HG03439 (cell line): ENCODE results near the gene VWA2.

ENCODE experiments used
- ATAC-seq: cut with Tn5 transposase; IDR thresholded peaks from one replicate; pipeline ENCODE4 v1.9.1; 2021; ENCODE audit warnings: mild to moderate bottlenecking, moderate library complexity; ENCODE audit not compliant: unreplicated experiment

VWA2 gene

DNA sequence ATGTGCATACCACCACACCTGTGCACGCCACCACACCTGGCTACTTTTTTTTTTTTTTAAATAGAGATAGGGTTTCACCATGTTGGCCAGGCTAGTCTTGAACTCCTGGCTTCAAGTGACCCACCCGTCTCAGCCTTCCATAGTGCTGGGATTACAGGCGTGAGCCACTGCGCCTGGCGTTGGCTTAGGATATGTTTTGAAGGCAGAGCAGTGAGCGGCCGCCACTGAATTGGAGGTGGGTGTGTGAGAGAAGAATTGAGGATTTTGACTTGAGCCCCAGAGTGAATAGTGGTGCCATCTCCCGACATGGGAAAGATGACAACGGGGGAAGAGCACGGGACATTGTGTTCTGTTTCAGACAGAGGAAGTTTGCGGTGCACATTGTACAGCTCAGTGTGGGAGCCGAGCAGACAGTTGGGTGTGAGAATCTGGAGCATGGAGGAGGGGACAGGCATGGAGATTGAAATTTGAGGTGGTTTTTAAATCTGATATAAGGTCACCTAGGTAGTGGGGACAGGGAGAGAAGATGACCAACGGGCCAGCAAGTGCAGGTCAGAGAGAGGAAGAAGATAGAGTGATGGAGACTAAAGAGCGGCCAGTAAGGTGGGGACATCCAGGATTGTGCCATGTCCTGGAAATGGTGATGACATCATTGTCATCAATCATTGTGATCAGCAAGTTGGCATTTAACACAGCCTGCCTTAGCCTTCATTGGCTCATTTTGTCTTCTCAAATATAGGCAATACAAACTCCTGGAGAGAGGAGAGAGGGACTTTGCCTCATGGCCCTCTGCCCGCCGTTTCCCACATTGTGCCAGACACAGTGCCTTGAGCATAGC lies 35.8 kb downstream of the VWA2 start:
- ATAC-seq = no peak

DNA sequence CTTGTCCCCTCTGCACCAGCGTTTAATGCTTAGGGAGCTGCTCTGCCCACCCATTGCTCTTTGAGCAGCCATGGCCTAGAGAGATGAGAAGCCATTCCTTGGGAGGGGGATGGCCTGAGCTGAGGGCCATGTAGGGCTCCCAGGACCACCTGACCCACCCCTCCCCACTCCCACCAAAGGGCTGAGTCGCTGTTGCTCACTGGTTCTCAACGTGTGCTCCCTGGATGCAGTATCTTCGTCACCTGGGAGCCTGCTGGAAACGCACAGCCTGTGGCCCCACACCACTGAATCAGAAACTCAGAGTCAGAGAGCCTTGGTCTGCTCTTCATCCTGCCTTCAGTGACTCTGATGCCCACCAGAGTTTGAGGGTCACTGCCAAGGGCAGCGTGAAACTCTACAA lies 37.0 kb downstream of the VWA2 start:
- ATAC-seq = no peak

DNA sequence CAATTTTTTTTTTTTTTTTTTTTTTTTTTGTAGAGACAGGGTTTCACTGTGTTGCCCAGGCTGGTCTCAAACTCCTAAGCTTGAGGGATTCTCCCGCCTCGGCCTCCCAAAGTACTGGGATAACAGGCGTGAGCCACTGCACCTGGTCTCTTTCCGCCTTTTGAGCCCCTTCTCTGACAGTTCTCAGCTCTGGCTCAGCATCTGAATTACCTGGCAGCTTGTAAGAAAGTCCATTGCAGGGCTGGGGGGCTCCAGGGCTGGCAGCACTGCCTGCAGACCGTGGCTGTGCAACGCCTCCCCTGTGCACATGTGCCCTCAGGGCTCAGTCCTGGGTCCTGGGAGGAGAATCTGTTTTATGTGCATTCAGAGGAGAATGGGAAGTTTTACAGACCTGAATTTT lies 37.6 kb downstream of the VWA2 start:
- ATAC-seq = no peak

DNA sequence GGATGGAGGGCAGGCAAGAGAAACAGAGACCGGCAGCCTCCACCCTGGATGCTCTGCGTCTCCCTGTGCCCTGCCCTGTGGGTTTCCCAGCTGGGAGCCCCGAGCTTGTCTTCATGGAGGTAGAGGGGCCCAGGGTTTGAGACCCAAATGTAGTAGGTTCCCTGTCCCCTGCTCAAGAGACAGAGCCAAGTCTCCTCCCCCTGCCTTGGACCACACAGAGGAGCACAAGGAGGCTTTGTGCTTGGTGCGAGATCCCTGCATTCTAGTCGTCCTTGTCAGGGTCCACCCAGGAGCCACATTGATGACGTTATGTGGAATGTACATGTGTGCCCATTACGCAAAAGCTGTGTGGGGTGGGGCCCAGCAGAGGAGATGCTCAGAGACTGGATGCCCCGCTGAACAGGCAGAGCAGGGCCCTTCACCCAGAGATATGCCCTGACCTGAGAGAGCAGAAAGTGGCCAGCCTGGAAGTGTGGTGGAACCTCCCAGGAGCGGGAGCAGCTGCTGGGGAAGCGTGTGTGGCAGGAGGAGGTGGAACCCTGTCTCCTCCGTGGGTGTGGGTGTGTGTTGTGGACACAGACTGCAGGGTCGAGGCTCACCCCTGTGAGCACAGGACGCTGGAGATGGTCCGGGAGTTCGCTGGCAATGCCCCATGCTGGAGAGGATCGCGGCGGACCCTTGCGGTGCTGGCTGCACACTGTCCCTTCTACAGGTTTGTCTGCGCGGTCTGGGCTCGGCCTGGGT lies 39.3 kb downstream of the VWA2 start:
- no peak for ATAC-seq

DNA sequence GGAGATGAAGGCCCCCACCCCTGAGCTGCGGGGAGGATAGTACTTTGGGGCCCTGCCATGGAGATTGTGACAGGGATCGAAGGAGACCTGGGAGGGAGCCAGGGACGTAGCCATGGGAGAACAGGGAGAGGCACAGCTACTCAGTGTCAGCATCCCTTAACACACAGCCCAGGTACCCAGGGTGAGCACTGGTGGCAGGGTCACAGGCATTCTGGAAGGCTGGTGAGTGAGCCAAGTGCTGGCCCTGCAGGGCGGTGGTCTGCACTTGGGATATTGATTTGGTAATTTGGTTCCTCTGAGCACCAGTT lies 39.8 kb downstream of the VWA2 start:
- ATAC-seq = no peak

DNA sequence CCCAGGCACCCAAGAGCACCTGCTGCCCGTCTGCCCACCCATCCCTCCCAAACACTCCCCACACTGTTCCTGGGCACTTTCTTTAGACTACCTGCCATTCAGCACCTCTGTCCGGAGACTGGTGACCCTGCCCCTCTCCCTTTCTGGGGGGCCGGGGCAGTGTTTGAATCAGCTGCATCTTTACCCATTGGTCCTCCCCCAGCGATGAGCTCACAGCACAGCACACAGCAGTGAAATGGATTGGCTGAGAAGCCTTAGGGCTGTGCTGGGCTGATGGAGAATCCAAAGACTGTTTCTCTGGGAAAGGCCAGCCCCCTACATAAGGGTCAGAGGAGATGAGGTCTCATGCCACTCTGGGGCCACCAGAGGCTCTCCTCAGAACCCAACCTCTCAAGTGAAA lies 40.2 kb downstream of the VWA2 start:
- no peak for ATAC-seq

DNA sequence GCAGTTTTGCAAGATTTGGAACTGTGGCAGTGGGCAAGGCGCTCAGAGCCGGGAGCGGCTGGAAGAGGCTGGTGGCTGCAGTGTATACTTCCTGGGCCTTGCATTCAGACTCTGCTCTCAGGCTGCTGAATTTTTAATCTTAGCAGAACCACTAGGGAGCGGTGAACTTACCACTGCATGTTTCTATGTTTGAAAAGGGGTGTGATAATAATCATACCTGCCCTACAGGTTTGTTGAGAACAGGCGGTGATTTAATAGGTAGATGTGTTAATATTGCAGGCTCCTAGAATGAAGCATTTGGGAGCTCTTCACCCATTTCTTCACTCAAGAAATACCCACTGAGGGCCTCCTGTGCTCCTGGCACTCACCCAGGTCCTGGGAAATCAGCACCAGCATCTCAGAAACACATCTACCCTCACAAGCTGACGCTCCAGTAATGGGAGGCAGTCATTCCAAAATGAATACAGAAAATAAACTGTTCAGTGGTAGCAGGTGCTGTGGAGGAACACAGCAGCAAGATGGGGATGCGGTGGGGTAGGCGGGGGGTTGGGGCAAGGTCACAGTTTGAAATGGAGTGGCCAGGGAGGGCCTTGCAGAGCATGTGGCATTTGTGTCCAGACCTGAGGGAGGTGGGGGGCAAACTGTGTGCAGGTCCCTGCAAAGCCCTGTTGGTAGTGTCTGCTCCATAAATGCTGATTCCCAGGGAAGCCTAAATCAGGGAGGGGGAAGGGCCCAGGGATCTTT lies 41.0 kb downstream of the VWA2 start:
- ATAC-seq = no peak

DNA sequence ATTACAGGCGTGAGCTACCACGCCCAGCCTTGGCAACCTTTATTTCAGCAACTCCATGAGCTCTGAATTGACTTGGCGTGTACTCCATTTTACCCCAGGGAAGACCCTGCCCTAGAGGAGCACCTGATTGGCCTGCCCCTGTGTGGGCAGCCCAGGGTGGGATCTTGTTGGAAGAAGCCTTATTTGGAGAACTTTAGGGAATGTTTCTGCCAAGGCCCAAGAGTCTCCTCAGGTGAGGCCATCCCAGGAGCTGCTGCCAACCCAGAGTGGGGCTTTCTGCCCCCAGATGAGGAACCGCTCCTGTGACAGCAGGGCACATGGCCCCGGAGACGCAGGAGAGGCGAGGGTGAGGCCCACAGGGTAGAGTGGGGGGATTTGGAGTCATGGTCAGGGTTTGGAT lies 42.0 kb downstream of the VWA2 start:
- no peak for ATAC-seq

DNA sequence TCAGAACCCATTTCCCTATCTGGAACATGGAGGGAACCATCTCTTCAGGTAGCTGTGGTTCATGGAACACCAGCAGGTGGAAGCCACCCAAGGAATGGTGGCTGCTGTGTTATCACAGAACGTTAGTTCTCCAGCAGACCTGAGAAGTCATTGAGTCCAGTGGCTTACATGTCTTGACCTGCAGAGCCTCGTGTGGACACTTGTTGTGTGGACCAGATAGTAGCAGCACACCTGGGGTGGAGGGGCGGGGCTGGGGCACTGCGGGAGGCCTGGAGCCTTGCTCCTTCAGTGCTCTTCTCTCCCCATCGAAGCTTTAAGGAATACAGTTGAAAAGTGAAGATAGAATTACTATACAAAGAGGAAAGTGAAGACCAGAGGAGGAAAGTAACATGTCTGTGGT lies 42.4 kb downstream of the VWA2 start:
- ATAC-seq = no peak

DNA sequence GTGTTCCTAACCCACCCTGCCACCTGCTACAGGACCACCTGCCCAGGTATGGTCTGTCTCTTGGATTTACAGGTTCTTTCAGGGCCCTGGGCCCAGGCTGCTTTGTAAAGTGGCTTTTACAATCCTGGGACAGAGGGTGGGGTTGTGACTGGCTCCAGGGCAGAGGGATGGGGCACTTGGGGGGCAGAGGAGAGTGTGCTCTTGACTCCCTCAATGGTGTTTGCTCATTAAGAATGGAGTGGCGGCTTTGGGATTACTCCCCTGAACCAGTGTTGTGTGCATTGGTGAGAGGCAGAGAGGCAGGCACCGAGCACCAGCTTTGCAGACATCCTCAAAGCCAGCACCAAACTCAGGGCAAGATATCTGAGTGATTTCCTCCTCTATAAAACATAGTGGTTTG lies 43.5 kb downstream of the VWA2 start:
- ATAC-seq = no peak

DNA sequence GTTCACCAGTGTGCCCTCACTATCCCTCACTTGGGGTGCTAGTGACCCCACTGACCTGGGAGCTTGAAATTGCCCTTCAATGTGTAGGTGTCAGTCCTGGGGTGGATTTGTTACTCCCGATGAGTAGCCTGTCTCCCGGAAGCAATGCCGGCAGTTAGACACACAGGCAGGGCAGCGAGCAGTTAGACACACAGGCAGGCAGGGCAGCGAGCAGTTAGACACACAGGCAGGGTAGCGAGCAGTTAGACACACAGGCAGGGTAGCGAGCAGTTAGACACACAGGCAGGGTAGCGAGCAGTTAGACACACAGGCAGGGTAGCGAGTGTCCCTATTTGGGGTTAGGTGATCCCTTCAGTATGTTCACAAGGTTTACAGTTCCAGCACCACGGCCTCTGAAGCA lies 44.0 kb downstream of the VWA2 start:
- ATAC-seq = no peak

DNA sequence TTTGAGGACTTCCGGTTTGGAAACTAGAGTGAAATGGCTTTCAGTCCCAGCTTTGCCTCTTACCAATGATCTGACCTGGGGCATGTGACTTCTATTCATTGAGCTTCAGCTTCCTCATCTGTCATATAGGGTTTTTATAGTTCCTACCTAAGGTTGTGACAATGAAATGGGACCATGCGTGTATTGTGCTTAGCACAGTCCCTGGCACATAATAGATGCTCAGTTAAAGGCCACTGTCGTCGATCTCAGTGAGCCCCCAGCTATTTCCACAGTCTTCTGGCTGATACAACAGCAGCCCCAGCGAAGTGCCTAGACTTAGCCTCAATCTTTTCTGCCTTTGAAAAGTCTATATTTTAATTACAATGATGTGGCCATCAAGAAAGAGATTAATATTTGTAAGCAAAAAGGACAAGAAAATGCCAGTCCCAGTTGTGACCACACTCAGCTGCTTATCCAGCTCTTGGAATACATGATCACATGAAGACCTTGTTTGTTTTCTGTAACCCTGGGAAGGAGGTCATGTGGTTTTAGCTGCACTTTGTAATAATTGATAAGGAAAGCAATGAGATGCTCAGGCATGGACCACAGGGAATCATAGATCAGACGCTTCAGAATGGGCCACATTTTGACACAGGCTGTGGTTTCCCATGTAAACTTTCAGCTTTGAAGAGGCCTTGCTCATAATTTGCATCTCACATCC lies 44.6 kb downstream of the VWA2 start:
- ATAC-seq = no peak

DNA sequence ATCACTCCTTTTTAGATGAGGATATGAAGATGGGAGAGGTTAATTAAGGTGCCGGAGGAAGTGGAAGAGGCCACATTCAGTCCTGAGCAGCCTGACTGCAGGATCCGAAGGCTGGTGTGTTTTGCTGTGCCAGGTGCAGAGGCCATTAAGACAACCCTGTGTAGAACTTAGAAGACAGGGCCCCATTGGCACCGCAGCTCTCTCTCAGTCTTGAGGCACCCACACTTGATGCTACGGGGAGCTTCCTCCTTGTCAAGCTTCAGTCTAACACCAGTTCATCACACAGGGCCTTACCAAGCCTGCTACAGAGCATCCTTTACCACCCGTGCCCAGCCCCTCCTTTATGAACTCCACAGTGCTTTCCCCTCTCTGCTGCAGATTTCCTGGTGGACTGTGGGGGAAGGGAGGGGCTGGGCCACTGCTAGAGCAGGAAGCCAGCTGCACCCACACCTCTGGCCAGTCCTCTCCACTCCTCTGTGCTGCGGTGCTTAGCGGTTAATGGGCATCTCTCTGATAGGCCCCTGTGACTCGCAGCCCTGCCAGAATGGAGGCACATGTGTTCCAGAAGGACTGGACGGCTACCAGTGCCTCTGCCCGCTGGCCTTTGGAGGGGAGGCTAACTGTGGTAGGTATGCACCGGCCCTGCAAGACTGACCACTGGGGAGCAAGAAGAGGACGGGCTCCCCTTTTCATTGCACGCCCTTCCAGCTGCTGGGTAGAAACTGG lies 45.5 kb downstream of the VWA2 start:
- ATAC-seq = no peak

DNA sequence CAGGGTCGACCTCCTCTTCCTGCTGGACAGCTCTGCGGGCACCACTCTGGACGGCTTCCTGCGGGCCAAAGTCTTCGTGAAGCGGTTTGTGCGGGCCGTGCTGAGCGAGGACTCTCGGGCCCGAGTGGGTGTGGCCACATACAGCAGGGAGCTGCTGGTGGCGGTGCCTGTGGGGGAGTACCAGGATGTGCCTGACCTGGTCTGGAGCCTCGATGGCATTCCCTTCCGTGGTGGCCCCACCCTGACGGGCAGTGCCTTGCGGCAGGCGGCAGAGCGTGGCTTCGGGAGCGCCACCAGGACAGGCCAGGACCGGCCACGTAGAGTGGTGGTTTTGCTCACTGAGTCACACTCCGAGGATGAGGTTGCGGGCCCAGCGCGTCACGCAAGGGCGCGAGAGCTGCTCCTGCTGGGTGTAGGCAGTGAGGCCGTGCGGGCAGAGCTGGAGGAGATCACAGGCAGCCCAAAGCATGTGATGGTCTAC lies 46.9 kb downstream of the VWA2 start:
- ATAC-seq = no peak

DNA sequence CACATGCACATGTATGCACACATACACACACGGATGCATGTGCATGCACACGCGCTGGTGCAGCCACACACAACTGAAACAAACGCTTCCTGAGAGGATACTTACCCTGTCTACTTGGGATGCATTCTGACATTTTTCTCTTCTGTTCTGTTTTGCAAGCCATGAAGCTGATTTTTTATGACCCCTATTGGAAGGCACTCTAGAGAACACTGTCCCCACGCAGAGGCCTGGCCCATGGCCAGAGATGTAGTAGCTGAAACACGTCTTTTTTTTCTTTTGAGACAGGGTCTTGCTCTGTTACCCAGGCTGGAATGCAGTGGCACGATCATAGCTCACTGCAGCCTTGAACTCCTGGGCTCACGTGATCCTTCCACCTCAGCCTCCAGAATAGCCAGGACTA lies 47.9 kb downstream of the VWA2 start:
- no peak for ATAC-seq

DNA sequence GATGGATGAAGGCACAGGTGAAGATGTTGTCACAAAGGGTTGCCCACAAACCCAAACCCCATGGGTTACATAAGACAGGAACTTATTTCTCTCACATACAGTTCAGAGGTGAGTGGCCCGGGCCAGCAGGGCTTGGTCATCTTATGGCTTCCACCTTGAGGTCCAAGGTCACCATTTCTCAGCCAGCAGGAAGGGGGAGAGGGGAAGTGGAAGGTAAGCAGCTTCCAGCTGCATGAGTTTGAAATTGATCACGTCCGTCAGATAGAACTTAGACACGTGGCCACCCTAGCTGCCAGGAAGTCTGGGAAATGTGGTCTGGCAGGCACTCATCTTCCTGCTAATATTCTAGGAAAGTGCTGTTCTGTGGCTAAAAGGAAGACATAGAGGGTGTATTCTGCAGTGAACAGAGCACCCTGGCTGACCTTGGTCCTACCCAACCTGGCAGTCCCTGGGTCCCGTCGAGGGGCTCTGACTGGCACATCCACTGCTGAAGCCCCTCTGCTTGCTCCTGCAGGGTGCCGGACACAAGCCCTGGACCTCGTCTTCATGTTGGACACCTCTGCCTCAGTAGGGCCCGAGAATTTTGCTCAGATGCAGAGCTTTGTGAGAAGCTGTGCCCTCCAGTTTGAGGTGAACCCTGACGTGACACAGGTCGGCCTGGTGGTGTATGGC lies 49.5 kb downstream of the VWA2 start:
- no peak for ATAC-seq

DNA sequence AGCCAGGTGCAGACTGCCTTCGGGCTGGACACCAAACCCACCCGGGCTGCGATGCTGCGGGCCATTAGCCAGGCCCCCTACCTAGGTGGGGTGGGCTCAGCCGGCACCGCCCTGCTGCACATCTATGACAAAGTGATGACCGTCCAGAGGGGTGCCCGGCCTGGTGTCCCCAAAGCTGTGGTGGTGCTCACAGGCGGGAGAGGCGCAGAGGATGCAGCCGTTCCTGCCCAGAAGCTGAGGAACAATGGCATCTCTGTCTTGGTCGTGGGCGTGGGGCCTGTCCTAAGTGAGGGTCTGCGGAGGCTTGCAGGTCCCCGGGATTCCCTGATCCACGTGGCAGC lies 50.0 kb downstream of the VWA2 start:
- ATAC-seq = no peak

DNA sequence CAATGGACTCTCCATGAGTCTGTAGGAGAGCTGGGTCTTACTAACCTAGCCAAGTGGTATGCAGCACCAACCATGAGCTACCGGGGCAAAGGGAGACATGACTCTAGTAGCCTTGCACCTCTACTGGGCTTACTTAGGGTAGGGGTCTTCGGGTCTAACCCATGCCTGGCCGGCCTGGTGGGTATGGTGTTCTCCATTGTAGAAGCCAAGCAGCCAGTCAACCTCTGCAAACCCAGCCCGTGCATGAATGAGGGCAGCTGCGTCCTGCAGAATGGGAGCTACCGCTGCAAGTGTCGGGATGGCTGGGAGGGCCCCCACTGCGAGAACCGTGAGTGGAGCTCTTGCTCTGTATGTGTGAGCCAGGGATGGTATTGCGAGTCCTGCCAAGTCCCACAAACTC lies 51.0 kb downstream of the VWA2 start:
- ATAC-seq = no peak

DNA sequence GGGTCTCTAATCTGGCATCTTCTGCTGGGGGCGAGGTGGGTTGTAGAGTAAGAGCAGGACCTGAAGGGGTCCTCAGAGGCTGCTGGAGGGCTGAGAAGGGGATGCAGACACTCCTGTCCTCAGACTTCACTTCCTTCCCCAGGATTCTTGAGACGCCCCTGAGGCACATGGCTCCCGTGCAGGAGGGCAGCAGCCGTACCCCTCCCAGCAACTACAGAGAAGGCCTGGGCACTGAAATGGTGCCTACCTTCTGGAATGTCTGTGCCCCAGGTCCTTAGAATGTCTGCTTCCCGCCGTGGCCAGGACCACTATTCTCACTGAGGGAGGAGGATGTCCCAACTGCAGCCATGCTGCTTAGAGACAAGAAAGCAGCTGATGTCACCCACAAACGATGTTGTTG lies 52.0 kb downstream of the VWA2 start:
- no peak for ATAC-seq

DNA sequence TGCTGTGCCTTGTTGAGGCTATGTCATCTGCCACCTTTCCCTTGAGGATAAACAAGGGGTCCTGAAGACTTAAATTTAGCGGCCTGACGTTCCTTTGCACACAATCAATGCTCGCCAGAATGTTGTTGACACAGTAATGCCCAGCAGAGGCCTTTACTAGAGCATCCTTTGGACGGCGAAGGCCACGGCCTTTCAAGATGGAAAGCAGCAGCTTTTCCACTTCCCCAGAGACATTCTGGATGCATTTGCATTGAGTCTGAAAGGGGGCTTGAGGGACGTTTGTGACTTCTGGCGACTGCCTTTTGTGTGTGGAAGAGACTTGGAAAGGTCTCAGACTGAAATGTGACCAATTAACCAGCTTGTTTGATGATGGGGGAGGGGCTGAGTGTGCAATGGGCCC lies 52.5 kb downstream of the VWA2 start:
- ATAC-seq = no peak
